Measurements from ENCODE around the gene DLGAP4.

DNA sequence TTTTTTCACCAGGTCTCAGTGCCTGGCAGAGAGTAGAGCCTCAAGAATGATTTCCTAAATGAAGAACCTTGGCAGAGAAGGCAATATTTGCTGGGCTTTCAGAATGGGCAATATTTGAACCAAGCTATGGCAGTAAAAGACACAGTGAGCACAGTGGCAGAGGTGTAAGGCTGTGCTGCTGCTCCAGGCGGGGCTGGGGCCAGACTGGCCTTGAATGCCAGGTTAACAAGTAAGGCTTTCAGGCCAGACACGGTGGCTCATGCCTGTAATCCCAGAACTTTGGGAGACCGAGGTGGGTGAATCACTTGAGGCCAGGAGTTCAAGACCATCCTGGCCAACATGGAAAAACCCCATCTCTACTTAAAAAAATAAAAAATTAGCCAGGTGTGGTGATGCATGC lies 226.7 kb downstream of the DLGAP4 start:
- TF ChIP-seq OSR1 (CRISPR knock-in tag; IDR thresholded peaks at IDR 0.05) (no peak), ZNF70 (CRISPR knock-in tag; IDR thresholded peaks at IDR 0.05) (no peak), TOX (CRISPR knock-in tag; IDR thresholded peaks at IDR 0.05; ENCODE audit: borderline replicate concordance) (no peak), ZFP30 (CRISPR knock-in tag; IDR thresholded peaks at IDR 0.05) (no peak), ISL1 (CRISPR knock-in tag; IDR thresholded peaks at IDR 0.05) (no peak), ZC3H10 (CRISPR knock-in tag; IDR thresholded peaks at IDR 0.05) (no peak), GLIS3 (CRISPR knock-in tag; IDR thresholded peaks at IDR 0.05) (no peak), SNAI2 (CRISPR knock-in tag; IDR thresholded peaks at IDR 0.05) (no peak), ZNF8 (CRISPR knock-in tag; IDR thresholded peaks at IDR 0.05) (no peak), ZNF565 (CRISPR knock-in tag; conservative IDR thresholded peaks at IDR 0.05; ENCODE audit: low read depth) (no peak)
- TF ChIP-seq, protein P1, sequence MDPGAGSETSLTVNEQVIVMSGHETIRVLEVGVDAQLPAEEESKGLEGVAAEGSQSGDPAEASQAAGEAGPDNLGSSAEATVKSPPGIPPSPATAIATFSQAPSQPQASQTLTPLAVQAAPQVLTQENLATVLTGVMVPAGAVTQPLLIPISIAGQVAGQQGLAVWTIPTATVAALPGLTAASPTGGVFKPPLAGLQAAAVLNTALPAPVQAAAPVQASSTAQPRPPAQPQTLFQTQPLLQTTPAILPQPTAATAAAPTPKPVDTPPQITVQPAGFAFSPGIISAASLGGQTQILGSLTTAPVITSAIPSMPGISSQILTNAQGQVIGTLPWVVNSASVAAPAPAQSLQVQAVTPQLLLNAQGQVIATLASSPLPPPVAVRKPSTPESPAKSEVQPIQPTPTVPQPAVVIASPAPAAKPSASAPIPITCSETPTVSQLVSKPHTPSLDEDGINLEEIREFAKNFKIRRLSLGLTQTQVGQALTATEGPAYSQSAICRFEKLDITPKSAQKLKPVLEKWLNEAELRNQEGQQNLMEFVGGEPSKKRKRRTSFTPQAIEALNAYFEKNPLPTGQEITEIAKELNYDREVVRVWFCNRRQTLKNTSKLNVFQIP (CRISPR knock-in tag; IDR thresholded peaks at IDR 0.05; ENCODE audit: borderline replicate concordance, low read depth): no peak

All from SK-N-SH treated with all-trans-retinoic acid at 6 μM for 48 hours (cell line).